Stimulated activated CD4-positive, alpha-beta T cell treated with anti-CD3 and anti-CD28 coated beads, Interleukin-2, amount 100 ng/mL, for 4 hours (primary cell): Measurements from ENCODE around the gene ZNF79.
"Not testable (repeated sequence)": the region's sequence is repeated elsewhere in the genome, so short reads cannot be mapped to it uniquely, and the experiment has no call there.

Source experiments
- DNase-seq: peaks from one replicate; pipeline ENCODE4 v3.0.0-alpha.2; 2020; ENCODE audit warnings: low read depth

Gene ZNF79

GRCh38 chr9:127455324-127455992, 31.3 kb downstream of the ZNF79 start:
- no peak for DNase-seq

GRCh38 chr9:127457191-127457878, 33.2 kb downstream of the ZNF79 start:
- DNase-seq: no peak

- DNase-seq: no peak
Measured at GRCh38 chr9:127458921-127459320, 34.7 kb downstream of the ZNF79 start.

GRCh38 chr9:127463382-127463781, 39.2 kb downstream of the ZNF79 start:
- DNase-seq: no peak

GRCh38 chr9:127463911-127464310, 39.7 kb downstream of the ZNF79 start:
- DNase-seq: no peak

- DNase-seq: not testable (repeated sequence)
Measured at GRCh38 chr9:127466407-127466917, 42.3 kb downstream of the ZNF79 start.

- DNase-seq: no peak
Measured at GRCh38 chr9:127467621-127468020, 43.4 kb downstream of the ZNF79 start.

- no peak for DNase-seq
Measured at GRCh38 chr9:127470662-127471061, 46.5 kb downstream of the ZNF79 start.

- DNase-seq: no peak
Measured at GRCh38 chr9:127473501-127473900, 49.3 kb downstream of the ZNF79 start.

- DNase-seq: no peak
Measured at GRCh38 chr9:127473932-127474331, 49.8 kb downstream of the ZNF79 start.

- DNase-seq: no peak
Measured at GRCh38 chr9:127474592-127474991, 50.4 kb downstream of the ZNF79 start.

- no peak for DNase-seq
Measured at GRCh38 chr9:127479507-127480081, 55.4 kb downstream of the ZNF79 start.

GRCh38 chr9:127482662-127483061, 58.5 kb downstream of the ZNF79 start:
- DNase-seq: no peak

GRCh38 chr9:127485995-127486394, 61.8 kb downstream of the ZNF79 start:
- no peak for DNase-seq

GRCh38 chr9:127488946-127489345, 64.8 kb downstream of the ZNF79 start:
- DNase-seq: no peak

- DNase-seq: no peak
Measured at GRCh38 chr9:127489471-127490115, 65.4 kb downstream of the ZNF79 start.

GRCh38 chr9:127490535-127491230, 66.5 kb downstream of the ZNF79 start:
- no peak for DNase-seq

- no peak for DNase-seq
Measured at GRCh38 chr9:127491516-127491915, 67.3 kb downstream of the ZNF79 start.

- no peak for DNase-seq
Measured at GRCh38 chr9:127492616-127493015, 68.4 kb downstream of the ZNF79 start.

GRCh38 chr9:127493592-127494303, 69.6 kb downstream of the ZNF79 start:
- DNase-seq: no peak

GRCh38 chr9:127494304-127494702, 70.1 kb downstream of the ZNF79 start:
- no peak for DNase-seq
